Loucy (cell line): ENCODE measurements around the gene LMO4.

Experiments used
- H2AFZ ChIP-seq: fragments of 200-600 bp; sonication (generic); 2 replicates; pipeline ENCODE4 v1.6.0; 2016; ENCODE audit warnings: antibody characterized with exemption, mild to moderate bottlenecking, low read length, moderate library complexity
- H3F3A ChIP-seq: fragments of 200-600 bp; 2 replicates; pipeline ENCODE4 v1.6.0; 2016; ENCODE audit warnings: antibody characterized with exemption, low read depth, mild to moderate bottlenecking
- H3K27me3 ChIP-seq: fragments of 200-600 bp; sonication (generic); 2 replicates; pipeline ENCODE4 v1.6.1; 2014; ENCODE audit warnings: low read length, mild to moderate bottlenecking; ENCODE audit not compliant: insufficient read depth, poor library complexity, severe bottlenecking
- H3K36me3 ChIP-seq: fragments of 200-600 bp; sonication (generic); 2 replicates; pipeline ENCODE4 v1.6.1; 2016; ENCODE audit warnings: low read length; ENCODE audit not compliant: insufficient read depth
- H3K4me1 ChIP-seq: fragments of 200-600 bp; sonication (generic); 2 replicates; pipeline ENCODE4 v1.5.1; 2014; ENCODE audit warnings: low read length, mild to moderate bottlenecking; ENCODE audit not compliant: insufficient read depth, poor library complexity, severe bottlenecking
- H3K4me2 ChIP-seq: fragments of 200-600 bp; sonication (generic); 2 replicates; pipeline ENCODE4 v1.6.0; 2014; ENCODE audit warnings: antibody characterized with exemption, low read length, low read depth, mild to moderate bottlenecking; ENCODE audit not compliant: poor library complexity, severe bottlenecking
- H3K4me3 ChIP-seq: fragments of 200-600 bp; sonication (generic); 2 replicates; pipeline ENCODE4 v1.5.1; 2014; ENCODE audit warnings: low read length, mild to moderate bottlenecking, mixed read lengths; ENCODE audit not compliant: poor library complexity, severe bottlenecking
- H3K79me2 ChIP-seq: fragments of 200-600 bp; sonication (generic); 2 replicates; pipeline ENCODE4 v1.6.1; 2014; ENCODE audit warnings: low read length; ENCODE audit not compliant: insufficient read depth
- H3K9ac ChIP-seq: fragments of 200-600 bp; sonication (generic); 2 replicates; pipeline ENCODE4 v1.6.0; 2014; ENCODE audit warnings: mild to moderate bottlenecking, low read depth, low read length, moderate library complexity; ENCODE audit not compliant: poor library complexity, severe bottlenecking
- H3K9me2 ChIP-seq: fragments of 200-600 bp; sonication (generic); replicated peaks from 2 replicates; pipeline ENCODE4 v1.6.1; 2016; ENCODE audit warnings: low read depth, low read length, mixed read lengths
- H3K9me3 ChIP-seq: fragments of 200-600 bp; sonication (generic); 2 replicates; pipeline ENCODE4 v1.6.1; 2014; ENCODE audit warnings: mild to moderate bottlenecking, antibody characterized with exemption, low read length, low read depth; ENCODE audit not compliant: insufficient read depth
- H4K20me1 ChIP-seq: fragments of 200-600 bp; sonication (generic); 2 replicates; pipeline ENCODE4 v1.6.0; 2014; ENCODE audit warnings: antibody characterized with exemption, low read length, mild to moderate bottlenecking; ENCODE audit not compliant: insufficient read depth, poor library complexity, severe bottlenecking
- CTCF ChIP-seq: fragments of 200-600 bp; sonication (generic); conservative IDR thresholded peaks from 2 replicates; pipeline ENCODE4 v1.5.1; 2014; ENCODE audit warnings: mild to moderate bottlenecking, antibody characterized with exemption, low read length
- EZH2phosphoT487 ChIP-seq: fragments of 200-600 bp; IDR thresholded peaks from 2 replicates; pipeline ENCODE4 v1.6.1; 2018; ENCODE audit warnings: antibody characterized with exemption, mild to moderate bottlenecking, moderate library complexity, borderline replicate concordance

Gene LMO4

GRCh38 chr1:87331365-87332241, 2.9 kb downstream of the LMO4 start:
- no peak for TF ChIP-seq CTCF
- no peak for TF ChIP-seq EZH2phosphoT487

DNA sequence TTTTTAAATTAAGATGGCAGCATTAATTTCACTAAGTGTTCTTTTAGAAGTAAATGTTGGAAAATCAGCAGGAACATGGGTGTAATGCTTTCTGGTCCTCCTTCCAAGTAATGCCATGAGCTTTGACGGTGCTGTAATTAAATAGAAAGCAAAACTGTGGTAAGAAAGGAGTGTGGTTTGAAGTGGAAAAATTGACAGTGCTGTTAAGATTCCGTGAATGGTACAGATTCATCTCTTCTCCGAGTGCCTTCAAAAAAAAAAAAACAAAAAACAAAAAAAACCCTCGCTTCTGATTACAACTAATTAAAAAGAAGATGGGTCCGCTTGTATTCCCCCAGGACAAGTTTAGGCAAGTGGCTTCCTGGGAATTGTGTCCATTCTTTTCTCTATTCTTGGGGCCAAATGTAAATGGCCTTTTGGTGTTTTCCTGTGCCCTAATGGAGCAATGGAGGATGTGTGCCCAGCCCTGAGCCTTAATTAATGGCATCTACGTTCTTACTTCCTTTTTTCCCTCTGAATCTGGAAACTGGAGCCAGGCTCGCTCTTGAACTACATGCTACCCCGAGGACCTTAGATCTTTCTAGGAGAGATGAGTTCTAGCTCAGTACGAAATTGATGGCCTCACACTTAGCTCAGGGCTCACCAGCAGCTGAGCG, 5.1 kb downstream of the LMO4 start:
- no peak overlapping the region for H3K4me3 ChIP-seq
- H3K9me3 ChIP-seq: no peaks in the 10 kb centered on the region
- TF ChIP-seq EZH2phosphoT487: no peak
- no peak for TF ChIP-seq CTCF
- no peaks in the 10 kb centered on the region for H3K27me3 ChIP-seq
- peaks cover 39% of the 10 kb centered on the region for H3K79me2 ChIP-seq
- H4K20me1 ChIP-seq: peaks cover 5% of the 10 kb centered on the region
- H2AFZ ChIP-seq: no peak overlapping the region
- H3K4me1 ChIP-seq: peaks cover 13% of the 10 kb centered on the region
- H3F3A ChIP-seq: no peaks in the 10 kb centered on the region
- H3K9ac ChIP-seq: no peak overlapping the region
- peak overlapping the region; percentile 19 for H3K4me2 ChIP-seq
- H3K36me3 ChIP-seq: no peaks in the 10 kb centered on the region
- no peaks in the 10 kb centered on the region for H3K9me2 ChIP-seq

More at GRCh38 chr1:87331365-87332241, 2.9 kb downstream of the LMO4 start:
- H3K9me3 ChIP-seq: no peaks in the 10 kb centered on the region
- no peaks in the 10 kb centered on the region for H3K27me3 ChIP-seq
- peaks cover 5% of the 10 kb centered on the region for H4K20me1 ChIP-seq
- H2AFZ ChIP-seq: no peak overlapping the region
- H3K9ac ChIP-seq: no peak overlapping the region
- H3K9me2 ChIP-seq: no peaks in the 10 kb centered on the region
- H3K36me3 ChIP-seq: no peaks in the 10 kb centered on the region
- H3K4me3 ChIP-seq: peak overlapping the region; percentile 3
- peaks cover 13% of the 10 kb centered on the region for H3K4me1 ChIP-seq
- peak overlapping the region; percentile 59 for H3K4me2 ChIP-seq
- peaks cover 38% of the 10 kb centered on the region for H3K79me2 ChIP-seq
- H3F3A ChIP-seq: no peaks in the 10 kb centered on the region

- no peaks in the 10 kb centered on the region for H3K9me3 ChIP-seq
- no peak overlapping the region for H3K4me2 ChIP-seq
- no peak for TF ChIP-seq CTCF
- TF ChIP-seq EZH2phosphoT487: no peak
- no peaks in the 10 kb centered on the region for H3K27me3 ChIP-seq
- H3F3A ChIP-seq: no peaks in the 10 kb centered on the region
- H3K4me1 ChIP-seq: peaks cover 13% of the 10 kb centered on the region
- peaks cover 37% of the 10 kb centered on the region for H3K79me2 ChIP-seq
- H4K20me1 ChIP-seq: peaks cover 5% of the 10 kb centered on the region
- no peak overlapping the region for H3K9ac ChIP-seq
- peaks cover 5% of the 10 kb centered on the region; the same call in 1 of the 2 replicates for H3K36me3 ChIP-seq
- no peak overlapping the region for H3K4me3 ChIP-seq
- H3K9me2 ChIP-seq: no peaks in the 10 kb centered on the region
- no peak overlapping the region for H2AFZ ChIP-seq
Measured at GRCh38 chr1:87334351-87335174, 5.9 kb downstream of the LMO4 start.
